OCI-LY7 (cell line): ENCODE data around the gene CPNE2.
"Not testable (repeated sequence)": the region's sequence is repeated elsewhere in the genome, so short reads cannot be mapped to it uniquely, and the experiment has no call there.

Source experiments
- EZH2phosphoT487 ChIP-seq: fragments of 200-600 bp; sonication (generic); IDR thresholded peaks from 2 replicates; pipeline ENCODE4 v1.6.1; 2018; ENCODE audit warnings: low read depth, borderline replicate concordance, mild to moderate bottlenecking, mixed run types, antibody characterized with exemption, low read length, moderate library complexity, mixed read lengths
- TF ChIP-seq, protein P1 (sequence below): fragments of 200-600 bp; sonication (generic); conservative IDR thresholded peaks from 2 replicates; pipeline ENCODE4 v1.5.1; 2014; ENCODE audit warnings: mild to moderate bottlenecking, antibody characterized with exemption, low read length, moderate library complexity, mixed read lengths

DNA sequence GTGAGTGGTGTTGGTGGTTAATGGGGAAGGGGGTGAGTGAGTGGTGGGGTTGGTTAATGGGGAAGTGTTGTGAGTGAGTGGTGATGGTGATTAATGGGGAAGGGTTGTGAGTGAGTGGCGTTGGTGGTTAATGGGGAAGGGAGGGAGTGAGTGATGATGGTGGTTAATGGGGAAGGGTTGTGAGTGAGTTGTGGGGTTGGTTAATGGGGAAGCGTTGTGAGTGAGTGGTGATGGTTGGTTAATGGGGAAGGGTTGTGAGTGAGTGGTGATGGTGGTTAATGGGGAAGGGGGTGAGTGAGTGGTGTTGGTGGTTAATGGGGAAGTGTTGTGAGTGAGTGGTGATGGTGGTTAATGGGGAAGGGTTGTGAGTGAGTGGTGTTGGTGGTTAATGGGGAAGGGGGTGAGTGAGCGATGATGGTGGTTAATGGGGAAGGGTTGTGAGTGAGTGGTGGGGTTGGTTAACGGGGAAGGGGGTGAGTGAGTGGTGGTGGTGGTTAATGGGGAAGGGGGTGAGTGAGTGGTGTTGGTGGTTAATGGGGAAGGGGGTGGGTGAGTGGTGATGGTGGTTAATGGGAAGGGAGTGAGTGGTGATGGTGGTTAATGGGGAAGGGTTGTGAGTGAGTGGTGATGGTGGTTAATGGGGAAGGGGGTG lies 21.2 kb upstream of the CPNE2 start:
- TF ChIP-seq, protein P1, sequence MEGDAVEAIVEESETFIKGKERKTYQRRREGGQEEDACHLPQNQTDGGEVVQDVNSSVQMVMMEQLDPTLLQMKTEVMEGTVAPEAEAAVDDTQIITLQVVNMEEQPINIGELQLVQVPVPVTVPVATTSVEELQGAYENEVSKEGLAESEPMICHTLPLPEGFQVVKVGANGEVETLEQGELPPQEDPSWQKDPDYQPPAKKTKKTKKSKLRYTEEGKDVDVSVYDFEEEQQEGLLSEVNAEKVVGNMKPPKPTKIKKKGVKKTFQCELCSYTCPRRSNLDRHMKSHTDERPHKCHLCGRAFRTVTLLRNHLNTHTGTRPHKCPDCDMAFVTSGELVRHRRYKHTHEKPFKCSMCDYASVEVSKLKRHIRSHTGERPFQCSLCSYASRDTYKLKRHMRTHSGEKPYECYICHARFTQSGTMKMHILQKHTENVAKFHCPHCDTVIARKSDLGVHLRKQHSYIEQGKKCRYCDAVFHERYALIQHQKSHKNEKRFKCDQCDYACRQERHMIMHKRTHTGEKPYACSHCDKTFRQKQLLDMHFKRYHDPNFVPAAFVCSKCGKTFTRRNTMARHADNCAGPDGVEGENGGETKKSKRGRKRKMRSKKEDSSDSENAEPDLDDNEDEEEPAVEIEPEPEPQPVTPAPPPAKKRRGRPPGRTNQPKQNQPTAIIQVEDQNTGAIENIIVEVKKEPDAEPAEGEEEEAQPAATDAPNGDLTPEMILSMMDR: not testable (repeated sequence)
- not testable (repeated sequence) for TF ChIP-seq EZH2phosphoT487
